PC-9 (cell line): ENCODE data around the gene APBA2. TPM values are rescaled to one million over a fixed set of nuclear protein-coding genes. Genes with fewer than 3 reads are reported as not detected.

Experiments
- BruUV-seq: library from RNA; stranded (reverse); fragments of 400-500 nt; replicated peaks from 2 replicates; lab custom pipeline; 2021; lab: Mats Ljungman, UMichigan
- CTCF ChIA-PET: fragments of 300-600 bp; sonication (Branson Sonifier 250); formaldehyde crosslinking; loops from one replicate; lab custom pipeline; 2022; ENCODE audit warnings: antibody characterized with exemption; lab: Charles Lee
- POLR2A ChIA-PET: fragments of 300-600 bp; sonication (Branson Sonifier 250); formaldehyde crosslinking; loops from one replicate; lab custom pipeline; 2022; ENCODE audit warnings: antibody characterized with exemption; ENCODE audit not compliant: unreplicated experiment; lab: Charles Lee
- DNase-seq, 2 experiments: peaks; one replicate each; pipeline versions ENCODE4 v3.0.0 to v3.0.0-alpha.2; 2015 to 2022; ENCODE audit warnings: mixed read lengths in 1 of 2
- H2AFZ ChIP-seq: fragments of 200-600 bp; sonication (generic); 2 replicates; pipeline ENCODE4 v1.8.1; 2017; ENCODE audit warnings: antibody characterized with exemption
- H3F3A ChIP-seq: fragments of 200-600 bp; sonication (generic); 2 replicates; pipeline ENCODE4 v1.8.1; 2017; ENCODE audit warnings: antibody characterized with exemption, mild to moderate bottlenecking, low read depth; ENCODE audit not compliant: insufficient read depth
- H3K27ac ChIP-seq: fragments of 200-600 bp; sonication (generic); 2 replicates; pipeline ENCODE4 v1.6.1; 2016; ENCODE audit warnings: mixed run types
- H3K27me3 ChIP-seq: fragments of 200-600 bp; sonication (generic); 2 replicates; pipeline ENCODE4 v1.6.1; 2016; ENCODE audit warnings: low read depth, mixed run types; ENCODE audit not compliant: insufficient read depth
- H3K36me3 ChIP-seq: fragments of 200-600 bp; sonication (generic); 2 replicates; pipeline ENCODE4 v1.6.1; 2016; ENCODE audit warnings: low read depth, mixed run types
- H3K4me1 ChIP-seq: fragments of 200-600 bp; sonication (generic); replicated peaks from 2 replicates; pipeline ENCODE4 v1.6.1; 2016; ENCODE audit warnings: mixed run types; ENCODE audit not compliant: insufficient read depth
- H3K4me2 ChIP-seq: fragments of 200-600 bp; sonication (generic); 2 replicates; pipeline ENCODE4 v1.6.1; 2017; ENCODE audit warnings: mixed run types
- H3K4me3 ChIP-seq: fragments of 200-600 bp; sonication (generic); 2 replicates; pipeline ENCODE4 v1.6.1; 2016; ENCODE audit warnings: mixed run types
- H3K79me2 ChIP-seq: fragments of 200-600 bp; sonication (generic); 2 replicates; pipeline ENCODE4 v1.6.1; 2017; ENCODE audit warnings: low read depth, mixed run types
- H3K9me2 ChIP-seq: fragments of 200-600 bp; sonication (generic); 2 replicates; pipeline ENCODE4 v1.8.1; 2017; ENCODE audit warnings: mild to moderate bottlenecking; ENCODE audit not compliant: insufficient read depth
- H3K9me3 ChIP-seq: fragments of 200-600 bp; sonication (generic); 2 replicates; pipeline ENCODE4 v1.8.1; 2016; ENCODE audit warnings: low read depth; ENCODE audit not compliant: insufficient read depth
- H4K20me1 ChIP-seq: fragments of 200-600 bp; sonication (generic); 2 replicates; pipeline ENCODE4 v1.8.1; 2017; ENCODE audit not compliant: insufficient read depth
- EZH2 ChIP-seq: fragments of 200-600 bp; sonication (generic); IDR thresholded peaks from 2 replicates; pipeline ENCODE4 v1.8.0; 2017; ENCODE audit warnings: antibody characterized with exemption, low read depth
- intact Hi-C: fragments of 100-400 bp; cut with micrococcal nuclease; formaldehyde crosslinking; loops from one replicate; pipeline ENCODE4 v1.10.0; 2022; ENCODE audit not compliant: unreplicated experiment
- total RNA-seq: library from RNA; stranded (reverse); gene quantifications from 2 replicates; pipeline ENCODE4 v1.2.3, GENCODE V29; 2021
- TF ChIP-seq, protein P1 (sequence below): fragments of 200-600 bp; sonication (generic); conservative IDR thresholded peaks from 2 replicates; pipeline ENCODE4 v1.6.1; 2017; ENCODE audit warnings: mixed run types, antibody characterized with exemption, mild to moderate bottlenecking, moderate library complexity

APBA2 gene
- total RNA-seq, 1 experiment from 2014 or later = not detected

GRCh38 chr15:28871168-28871567 lies 14.6 kb upstream of the APBA2 start:
- CTCF ChIA-PET = no interaction called here

GRCh38 chr15:28873006-28873405 lies 12.8 kb upstream of the APBA2 start:
- Histone ChIP-seq H3F3A (no peaks in the 10 kb centered on the region), H3K27me3 (peaks cover 42% of the 10 kb centered on the region), H3K36me3 (no peaks in the 10 kb centered on the region), H3K4me1 (no peaks in the 10 kb centered on the region), H2AFZ (no peak overlapping the region), H3K9me2 (no peaks in the 10 kb centered on the region), H3K9me3 (no peaks in the 10 kb centered on the region), H3K79me2 (no peaks in the 10 kb centered on the region), H3K4me2 (no peak overlapping the region), H3K27ac (no peak overlapping the region), H3K4me3 (no peak overlapping the region), H4K20me1 (no peaks in the 10 kb centered on the region)
- no peak for DNase-seq
- no peak for TF ChIP-seq EZH2
- TF ChIP-seq, protein P1, sequence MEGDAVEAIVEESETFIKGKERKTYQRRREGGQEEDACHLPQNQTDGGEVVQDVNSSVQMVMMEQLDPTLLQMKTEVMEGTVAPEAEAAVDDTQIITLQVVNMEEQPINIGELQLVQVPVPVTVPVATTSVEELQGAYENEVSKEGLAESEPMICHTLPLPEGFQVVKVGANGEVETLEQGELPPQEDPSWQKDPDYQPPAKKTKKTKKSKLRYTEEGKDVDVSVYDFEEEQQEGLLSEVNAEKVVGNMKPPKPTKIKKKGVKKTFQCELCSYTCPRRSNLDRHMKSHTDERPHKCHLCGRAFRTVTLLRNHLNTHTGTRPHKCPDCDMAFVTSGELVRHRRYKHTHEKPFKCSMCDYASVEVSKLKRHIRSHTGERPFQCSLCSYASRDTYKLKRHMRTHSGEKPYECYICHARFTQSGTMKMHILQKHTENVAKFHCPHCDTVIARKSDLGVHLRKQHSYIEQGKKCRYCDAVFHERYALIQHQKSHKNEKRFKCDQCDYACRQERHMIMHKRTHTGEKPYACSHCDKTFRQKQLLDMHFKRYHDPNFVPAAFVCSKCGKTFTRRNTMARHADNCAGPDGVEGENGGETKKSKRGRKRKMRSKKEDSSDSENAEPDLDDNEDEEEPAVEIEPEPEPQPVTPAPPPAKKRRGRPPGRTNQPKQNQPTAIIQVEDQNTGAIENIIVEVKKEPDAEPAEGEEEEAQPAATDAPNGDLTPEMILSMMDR = no peak
- intact Hi-C loops = no loop called here
- CTCF ChIA-PET = no interaction called here
- POLR2A ChIA-PET = no interaction called here
- BruUV-seq = no TSS peak

More at GRCh38 chr15:28871168-28871567, 14.6 kb upstream of the APBA2 start:
- H3K27ac ChIP-seq = no peak overlapping the region
- peaks cover 43% of the 10 kb centered on the region for H3K27me3 ChIP-seq
- intact Hi-C loops = no loop called here
- no peak overlapping the region for H2AFZ ChIP-seq
- no peaks in the 10 kb centered on the region for H4K20me1 ChIP-seq
- H3K36me3 ChIP-seq = no peaks in the 10 kb centered on the region
- no peak for TF ChIP-seq EZH2
- TF ChIP-seq, protein P1 = no peak
- H3K4me1 ChIP-seq = no peaks in the 10 kb centered on the region
- H3K9me3 ChIP-seq = no peaks in the 10 kb centered on the region
- POLR2A ChIA-PET = no interaction called here
- H3K4me2 ChIP-seq = no peak overlapping the region
- no peaks in the 10 kb centered on the region for H3K79me2 ChIP-seq
- BruUV-seq = no TSS peak
- H3K9me2 ChIP-seq = no peaks in the 10 kb centered on the region
- H3K4me3 ChIP-seq = no peak overlapping the region
- DNase-seq = no peak
- H3F3A ChIP-seq = no peaks in the 10 kb centered on the region

DNA sequence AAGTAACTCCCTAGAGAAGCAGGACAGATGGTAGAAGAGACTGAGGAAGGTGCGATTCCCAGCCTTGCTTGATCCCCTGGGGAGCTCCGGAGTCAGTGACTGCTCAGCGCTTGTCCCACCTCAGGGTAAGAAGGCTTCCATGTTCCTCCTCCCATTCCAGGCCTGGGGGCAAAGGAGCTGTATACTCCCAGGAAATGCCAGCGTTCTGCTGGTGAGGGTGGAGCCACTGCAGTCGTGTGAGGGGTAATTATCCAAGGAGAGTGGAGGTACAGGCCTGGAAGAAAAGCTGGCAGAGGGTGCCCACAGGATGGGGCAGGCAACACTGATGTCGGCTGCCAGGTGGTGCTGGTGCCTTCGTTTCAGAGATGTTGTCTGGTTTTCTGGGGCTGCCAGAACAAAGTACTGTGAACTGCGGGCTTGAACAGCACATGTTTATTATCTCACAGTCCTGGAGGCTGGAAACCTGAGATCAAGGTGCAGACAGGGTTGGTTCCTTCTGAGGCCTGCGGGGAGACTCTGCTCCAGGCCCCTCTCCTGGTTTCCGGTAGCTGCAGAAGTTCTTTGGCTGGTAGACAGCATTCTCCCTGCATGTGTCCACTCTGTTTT lies 12.1 kb upstream of the APBA2 start:
- DNase-seq = no peak
- Histone ChIP-seq H3K4me2 (no peak overlapping the region), H3K27me3 (peaks cover 36% of the 10 kb centered on the region), H3K4me1 (no peaks in the 10 kb centered on the region), H3K36me3 (no peaks in the 10 kb centered on the region), H3K9me2 (no peaks in the 10 kb centered on the region), H2AFZ (no peak overlapping the region), H3K4me3 (no peak overlapping the region), H3K79me2 (no peaks in the 10 kb centered on the region), H4K20me1 (no peaks in the 10 kb centered on the region), H3K9me3 (no peaks in the 10 kb centered on the region), H3K27ac (no peak overlapping the region), H3F3A (no peaks in the 10 kb centered on the region)
- ChIA-PET POLR2A (no interaction called here), CTCF (no interaction called here)
- TF ChIP-seq, protein P1 = no peak
- TF ChIP-seq EZH2 = no peak
- intact Hi-C loops = no loop called here
- BruUV-seq = no TSS peak
